Measurements from ENCODE around the gene PSMB2.

DNA sequence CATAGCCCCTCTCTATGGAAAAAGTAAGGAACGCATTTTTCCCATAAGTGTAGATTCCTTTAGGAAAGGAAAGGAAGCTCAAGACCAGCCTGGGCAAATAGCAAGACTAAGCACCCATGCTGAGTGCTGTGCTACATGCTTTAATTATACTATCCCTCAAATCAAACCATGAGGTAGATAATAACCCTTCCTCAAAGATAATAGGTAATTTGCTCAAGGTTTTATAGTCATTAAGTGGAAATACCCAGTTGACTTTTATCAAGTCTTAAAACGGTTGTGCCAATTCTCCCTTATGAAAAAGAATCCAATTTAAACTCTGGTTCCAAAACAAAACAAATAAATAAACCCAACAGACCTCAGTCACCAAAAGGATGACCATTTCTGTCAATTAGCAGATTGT is 87.5 kb downstream of the PSMB2 start:
- TF ChIP-seq, protein P1, sequence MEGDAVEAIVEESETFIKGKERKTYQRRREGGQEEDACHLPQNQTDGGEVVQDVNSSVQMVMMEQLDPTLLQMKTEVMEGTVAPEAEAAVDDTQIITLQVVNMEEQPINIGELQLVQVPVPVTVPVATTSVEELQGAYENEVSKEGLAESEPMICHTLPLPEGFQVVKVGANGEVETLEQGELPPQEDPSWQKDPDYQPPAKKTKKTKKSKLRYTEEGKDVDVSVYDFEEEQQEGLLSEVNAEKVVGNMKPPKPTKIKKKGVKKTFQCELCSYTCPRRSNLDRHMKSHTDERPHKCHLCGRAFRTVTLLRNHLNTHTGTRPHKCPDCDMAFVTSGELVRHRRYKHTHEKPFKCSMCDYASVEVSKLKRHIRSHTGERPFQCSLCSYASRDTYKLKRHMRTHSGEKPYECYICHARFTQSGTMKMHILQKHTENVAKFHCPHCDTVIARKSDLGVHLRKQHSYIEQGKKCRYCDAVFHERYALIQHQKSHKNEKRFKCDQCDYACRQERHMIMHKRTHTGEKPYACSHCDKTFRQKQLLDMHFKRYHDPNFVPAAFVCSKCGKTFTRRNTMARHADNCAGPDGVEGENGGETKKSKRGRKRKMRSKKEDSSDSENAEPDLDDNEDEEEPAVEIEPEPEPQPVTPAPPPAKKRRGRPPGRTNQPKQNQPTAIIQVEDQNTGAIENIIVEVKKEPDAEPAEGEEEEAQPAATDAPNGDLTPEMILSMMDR (IDR thresholded peaks at IDR 0.05; ENCODE audit: borderline replicate concordance, extremely low read depth, low read length, poor library complexity, severe bottlenecking): no peak
- no peak for TF ChIP-seq EZH2 (IDR thresholded peaks at IDR 0.05; ENCODE audit: borderline replicate concordance, low read depth, low read length, severe bottlenecking)
